ENCODE results near the gene SEMA3D. TPM values are rescaled to one million over a fixed set of nuclear protein-coding genes. Genes with fewer than 3 reads are reported as not detected.

SEMA3D gene
- total and polyA plus RNA-seq, 7 donors: 0.23 to 5.5 (median 2.5) TPM

GRCh38 chr7:85160223-85160622, 26.6 kb downstream of the SEMA3D start:
- Histone ChIP-seq H3K36me3 (no peaks in the 10 kb centered on the region), H3K27me3 (no peaks in the 10 kb centered on the region), H3K4me3 (no peak overlapping the region), H3K9me3 (no peaks in the 10 kb centered on the region), H3K4me1 (no peaks in the 10 kb centered on the region), H3K27ac (no peak overlapping the region)
- TF ChIP-seq POLR2AphosphoS5 (IDR thresholded peaks at IDR 0.05): no peak
- no peak for TF ChIP-seq CTCF (IDR thresholded peaks at IDR 0.05)
- TF ChIP-seq EP300 (IDR thresholded peaks at IDR 0.05): no peak
- no peak for TF ChIP-seq POLR2A (IDR thresholded peaks at IDR 0.05)
- intact Hi-C loops (cut with DNase I): no loop called here
- no peak for DNase-seq
- 61 to 74% methylated on average over 5 of the region's 5 CpGs for WGBS, 2 donors

GRCh38 chr7:85159003-85159402, 27.9 kb downstream of the SEMA3D start:
- no peak for DNase-seq
- Histone ChIP-seq H3K36me3 (no peaks in the 10 kb centered on the region), H3K9me3 (no peaks in the 10 kb centered on the region), H3K27me3 (no peaks in the 10 kb centered on the region), H3K4me3 (no peak overlapping the region), H3K4me1 (peaks cover 0 to 11% (median 4%) of the 10 kb centered on the region in 4 donors), H3K27ac (no peak overlapping the region)
- TF ChIP-seq POLR2A (IDR thresholded peaks at IDR 0.05): no peak
- no peak for TF ChIP-seq EP300 (IDR thresholded peaks at IDR 0.05)
- TF ChIP-seq CTCF (IDR thresholded peaks at IDR 0.05): no peak
- TF ChIP-seq POLR2AphosphoS5 (IDR thresholded peaks at IDR 0.05): no peak
- intact Hi-C loops (cut with DNase I): no loop called here
- 87 to 89% methylated on average over 1 of the region's 1 CpG for WGBS, 2 donors

- DNase-seq: no peak
- WGBS, 2 donors: 12 to 51% methylated on average over 1 of the region's 1 CpG
- no peak overlapping the region for H3K4me3 ChIP-seq
- intact Hi-C loops (cut with DNase I): no loop called here
- H3K36me3 ChIP-seq: no peaks in the 10 kb centered on the region
- H3K4me1 ChIP-seq: peaks cover 0 to 11% (median 4%) of the 10 kb centered on the region in 4 donors
- TF ChIP-seq POLR2A (IDR thresholded peaks at IDR 0.05) (no peak), EP300 (IDR thresholded peaks at IDR 0.05) (no peak), CTCF (IDR thresholded peaks at IDR 0.05) (no peak), POLR2AphosphoS5 (IDR thresholded peaks at IDR 0.05) (no peak)
- no peaks in the 10 kb centered on the region for H3K9me3 ChIP-seq
- no peaks in the 10 kb centered on the region for H3K27me3 ChIP-seq
- H3K27ac ChIP-seq: no peak overlapping the region
Measured at GRCh38 chr7:85156661-85157208, 30.1 kb downstream of the SEMA3D start.

GRCh38 chr7:85154282-85154937, 32.4 kb downstream of the SEMA3D start:
- no peak overlapping the region for H3K4me3 ChIP-seq
- H3K36me3 ChIP-seq: no peaks in the 10 kb centered on the region
- intact Hi-C loops (cut with DNase I): no loop called here
- TF ChIP-seq CTCF (IDR thresholded peaks at IDR 0.05) (no peak), EP300 (IDR thresholded peaks at IDR 0.05) (no peak), POLR2AphosphoS5 (IDR thresholded peaks at IDR 0.05) (no peak), POLR2A (IDR thresholded peaks at IDR 0.05) (no peak)
- H3K4me1 ChIP-seq: peaks cover 0 to 11% (median 4%) of the 10 kb centered on the region in 4 donors
- H3K27ac ChIP-seq: no peak overlapping the region
- H3K9me3 ChIP-seq: no peaks in the 10 kb centered on the region
- 46 to 64% methylated on average over 3 of the region's 3 CpGs for WGBS, 2 donors
- no peak for DNase-seq
- H3K27me3 ChIP-seq: no peaks in the 10 kb centered on the region

Measured in sigmoid colon (tissue), 7 donors.